ENCODE measurements around the gene CSMD2.

The CSMD2 gene

GRCh38 chr1:33895976-33896375, 269.1 kb downstream of the CSMD2 start:
- no peak for ATAC-seq
- TF ChIP-seq OSR1 (CRISPR knock-in tag; IDR thresholded peaks at IDR 0.05) = no peak
- TF ChIP-seq ZFP3 (CRISPR knock-in tag; IDR thresholded peaks at IDR 0.05) = no peak
- no peak for TF ChIP-seq GLIS3 (CRISPR knock-in tag; IDR thresholded peaks at IDR 0.05)
- TF ChIP-seq ZNF8 (CRISPR knock-in tag; IDR thresholded peaks at IDR 0.05) = no peak
- no peak for TF ChIP-seq TOX (CRISPR knock-in tag; IDR thresholded peaks at IDR 0.05; ENCODE audit: borderline replicate concordance)
- no peak for TF ChIP-seq PATZ1 (CRISPR knock-in tag; IDR thresholded peaks at IDR 0.05; ENCODE audit: borderline replicate concordance)
- no peak for TF ChIP-seq RARB (CRISPR knock-in tag; IDR thresholded peaks at IDR 0.05)
- no peak for TF ChIP-seq CREB5 (CRISPR knock-in tag; IDR thresholded peaks at IDR 0.05; ENCODE audit: low read depth)
- TF ChIP-seq ISL1 (CRISPR knock-in tag; IDR thresholded peaks at IDR 0.05) = no peak
- no peak for TF ChIP-seq ESRRG (CRISPR knock-in tag; IDR thresholded peaks at IDR 0.05)
- no peak for TF ChIP-seq PPARA (CRISPR knock-in tag; IDR thresholded peaks at IDR 0.05; ENCODE audit: borderline replicate concordance)
- no peak for TF ChIP-seq ZNF70 (CRISPR knock-in tag; IDR thresholded peaks at IDR 0.05)

GRCh38 chr1:33895396-33895795, 269.6 kb downstream of the CSMD2 start:
- ATAC-seq = no peak
- TF ChIP-seq SNAI2 (CRISPR knock-in tag; IDR thresholded peaks at IDR 0.05) (no peak), BACH2 (CRISPR knock-in tag; IDR thresholded peaks at IDR 0.05; ENCODE audit: borderline replicate concordance) (no peak), ZNF565 (CRISPR knock-in tag; conservative IDR thresholded peaks at IDR 0.05; ENCODE audit: low read depth) (no peak), ARNTL (CRISPR knock-in tag; IDR thresholded peaks at IDR 0.05; ENCODE audit: borderline replicate concordance, low read depth) (no peak), OSR1 (CRISPR knock-in tag; IDR thresholded peaks at IDR 0.05) (no peak), CSDC2 (CRISPR knock-in tag; IDR thresholded peaks at IDR 0.05) (no peak), ESRRG (CRISPR knock-in tag; IDR thresholded peaks at IDR 0.05) (no peak), CSRNP3 (CRISPR knock-in tag; IDR thresholded peaks at IDR 0.05) (no peak), TCF4 (CRISPR knock-in tag; IDR thresholded peaks at IDR 0.05; ENCODE audit: borderline replicate concordance) (no peak)

GRCh38 chr1:33893147-33893830, 271.7 kb downstream of the CSMD2 start:
- no peak for ATAC-seq
- TF ChIP-seq SNAI2 (CRISPR knock-in tag; IDR thresholded peaks at IDR 0.05) (no peak), ZC3H10 (CRISPR knock-in tag; IDR thresholded peaks at IDR 0.05) (no peak), TOX (CRISPR knock-in tag; IDR thresholded peaks at IDR 0.05; ENCODE audit: borderline replicate concordance) (no peak)

GRCh38 chr1:33886496-33886895, 278.5 kb downstream of the CSMD2 start:
- no peak for TF ChIP-seq PATZ1 (CRISPR knock-in tag; IDR thresholded peaks at IDR 0.05; ENCODE audit: borderline replicate concordance)
- no peak for TF ChIP-seq OSR1 (CRISPR knock-in tag; IDR thresholded peaks at IDR 0.05)
- no peak for TF ChIP-seq ZNF565 (CRISPR knock-in tag; conservative IDR thresholded peaks at IDR 0.05; ENCODE audit: low read depth)
- no peak for TF ChIP-seq ISL1 (CRISPR knock-in tag; IDR thresholded peaks at IDR 0.05)
- ATAC-seq = no peak

GRCh38 chr1:33880305-33880704, 284.7 kb downstream of the CSMD2 start:
- no peak for ATAC-seq
- TF ChIP-seq ZC3H10 (CRISPR knock-in tag; IDR thresholded peaks at IDR 0.05) = no peak
- no peak for TF ChIP-seq GLIS3 (CRISPR knock-in tag; IDR thresholded peaks at IDR 0.05)
- TF ChIP-seq ZFP30 (CRISPR knock-in tag; IDR thresholded peaks at IDR 0.05) = no peak
- no peak for TF ChIP-seq CSRNP3 (CRISPR knock-in tag; IDR thresholded peaks at IDR 0.05)
- TF ChIP-seq ZFP3 (CRISPR knock-in tag; IDR thresholded peaks at IDR 0.05) = no peak
- no peak for TF ChIP-seq RARB (CRISPR knock-in tag; IDR thresholded peaks at IDR 0.05)
- TF ChIP-seq OSR1 (CRISPR knock-in tag; IDR thresholded peaks at IDR 0.05) = no peak
- no peak for TF ChIP-seq ZNF70 (CRISPR knock-in tag; IDR thresholded peaks at IDR 0.05)
- TF ChIP-seq TOX (CRISPR knock-in tag; IDR thresholded peaks at IDR 0.05; ENCODE audit: borderline replicate concordance) = no peak
- no peak for TF ChIP-seq ESRRG (CRISPR knock-in tag; IDR thresholded peaks at IDR 0.05)
- TF ChIP-seq ARNTL (CRISPR knock-in tag; IDR thresholded peaks at IDR 0.05; ENCODE audit: borderline replicate concordance, low read depth) = no peak
- TF ChIP-seq POU6F1 (CRISPR knock-in tag; IDR thresholded peaks at IDR 0.05; ENCODE audit: borderline replicate concordance, low read depth) = no peak

Measured in SK-N-SH treated with all-trans-retinoic acid at 6 μM for 48 hours (cell line).